ENCODE results near the gene SPIRE1. TPM values are rescaled to one million over a fixed set of nuclear protein-coding genes. Genes with fewer than 3 reads are reported as not detected.
"Not testable (repeated sequence)": the region's sequence is repeated elsewhere in the genome, so short reads cannot be mapped to it uniquely, and the experiment has no call there.

Gene SPIRE1
- total RNA-seq, 1 donor from 2014 or later, result 47.0 TPM

GRCh38 chr18:12556946-12557806 lies 100.7 kb downstream of the SPIRE1 start:
- peak; percentile 82 for DNase-seq (ENCODE audit: extremely low spot score, unreplicated experiment)
- H3K4me3 Mint-ChIP-seq (ENCODE audit: unreplicated experiment), result no peak overlapping the region
- no peak for TF ChIP-seq CTCF (IDR thresholded peaks at IDR 0.05)
- no peaks in the 10 kb centered on the region for H3K27me3 Mint-ChIP-seq (ENCODE audit: unreplicated experiment)
- H3K9me3 Mint-ChIP-seq (ENCODE audit: unreplicated experiment), result peaks cover 12% of the 10 kb centered on the region
- H3K27ac Mint-ChIP-seq (ENCODE audit: unreplicated experiment), result no peak overlapping the region
- H3K4me1 Mint-ChIP-seq (ENCODE audit: unreplicated experiment), result peaks cover 7% of the 10 kb centered on the region
- H3K36me3 Mint-ChIP-seq (ENCODE audit: unreplicated experiment), result peaks cover 13% of the 10 kb centered on the region

- DNase-seq (ENCODE audit: extremely low spot score, unreplicated experiment), result no peak
- H3K9me3 Mint-ChIP-seq (ENCODE audit: unreplicated experiment), result peaks cover 12% of the 10 kb centered on the region
- peaks cover 19% of the 10 kb centered on the region for H3K4me1 Mint-ChIP-seq (ENCODE audit: unreplicated experiment)
- H3K36me3 Mint-ChIP-seq (ENCODE audit: unreplicated experiment), result peaks cover 13% of the 10 kb centered on the region
- no peak overlapping the region for H3K27ac Mint-ChIP-seq (ENCODE audit: unreplicated experiment)
- H3K4me3 Mint-ChIP-seq (ENCODE audit: unreplicated experiment), result no peak overlapping the region
- no peak for TF ChIP-seq CTCF (IDR thresholded peaks at IDR 0.05)
- H3K27me3 Mint-ChIP-seq (ENCODE audit: unreplicated experiment), result no peaks in the 10 kb centered on the region
Measured at GRCh38 chr18:12554796-12555388, 103.0 kb downstream of the SPIRE1 start.

GRCh38 chr18:12552879-12553242 lies 105.0 kb downstream of the SPIRE1 start:
- Mint-ChIP-seq H3K9me3 (ENCODE audit: unreplicated experiment) (peaks cover 8% of the 10 kb centered on the region), H3K36me3 (ENCODE audit: unreplicated experiment) (peaks cover 5% of the 10 kb centered on the region), H3K4me1 (ENCODE audit: unreplicated experiment) (peaks cover 22% of the 10 kb centered on the region), H3K27me3 (ENCODE audit: unreplicated experiment) (no peaks in the 10 kb centered on the region), H3K27ac (ENCODE audit: unreplicated experiment) (no peak overlapping the region), H3K4me3 (ENCODE audit: unreplicated experiment) (no peak overlapping the region)
- no peak for DNase-seq (ENCODE audit: extremely low spot score, unreplicated experiment)
- no peak for TF ChIP-seq CTCF (IDR thresholded peaks at IDR 0.05)

- H3K27ac Mint-ChIP-seq (ENCODE audit: unreplicated experiment); H3K27me3 Mint-ChIP-seq (ENCODE audit: unreplicated experiment); H3K4me3 Mint-ChIP-seq (ENCODE audit: unreplicated experiment); H3K36me3 Mint-ChIP-seq (ENCODE audit: unreplicated experiment); H3K9me3 Mint-ChIP-seq (ENCODE audit: unreplicated experiment): not testable (repeated sequence)
- H3K4me1 Mint-ChIP-seq (ENCODE audit: unreplicated experiment), result peaks cover 22% of the 10 kb centered on the region
- DNase-seq (ENCODE audit: extremely low spot score, unreplicated experiment), result peak; percentile 69
Measured at GRCh38 chr18:12551943-12552878, 105.7 kb downstream of the SPIRE1 start.

- not testable (repeated sequence) for H3K9me3 Mint-ChIP-seq (ENCODE audit: unreplicated experiment); H3K27ac Mint-ChIP-seq (ENCODE audit: unreplicated experiment); H3K4me3 Mint-ChIP-seq (ENCODE audit: unreplicated experiment); DNase-seq (ENCODE audit: extremely low spot score, unreplicated experiment); H3K36me3 Mint-ChIP-seq (ENCODE audit: unreplicated experiment); H3K27me3 Mint-ChIP-seq (ENCODE audit: unreplicated experiment)
- peaks cover 22% of the 10 kb centered on the region for H3K4me1 Mint-ChIP-seq (ENCODE audit: unreplicated experiment)
Measured at GRCh38 chr18:12551466-12551865, 106.4 kb downstream of the SPIRE1 start.

All from osteocyte (in vitro differentiated cells).